Effector CD4-positive, alpha-beta T cell (primary cell): ENCODE measurements around the gene ILDR1.

ENCODE experiments used
- DNase-seq: peaks from one replicate; pipeline ENCODE4 v3.0.0-alpha.2; 2020

ILDR1 gene

DNA sequence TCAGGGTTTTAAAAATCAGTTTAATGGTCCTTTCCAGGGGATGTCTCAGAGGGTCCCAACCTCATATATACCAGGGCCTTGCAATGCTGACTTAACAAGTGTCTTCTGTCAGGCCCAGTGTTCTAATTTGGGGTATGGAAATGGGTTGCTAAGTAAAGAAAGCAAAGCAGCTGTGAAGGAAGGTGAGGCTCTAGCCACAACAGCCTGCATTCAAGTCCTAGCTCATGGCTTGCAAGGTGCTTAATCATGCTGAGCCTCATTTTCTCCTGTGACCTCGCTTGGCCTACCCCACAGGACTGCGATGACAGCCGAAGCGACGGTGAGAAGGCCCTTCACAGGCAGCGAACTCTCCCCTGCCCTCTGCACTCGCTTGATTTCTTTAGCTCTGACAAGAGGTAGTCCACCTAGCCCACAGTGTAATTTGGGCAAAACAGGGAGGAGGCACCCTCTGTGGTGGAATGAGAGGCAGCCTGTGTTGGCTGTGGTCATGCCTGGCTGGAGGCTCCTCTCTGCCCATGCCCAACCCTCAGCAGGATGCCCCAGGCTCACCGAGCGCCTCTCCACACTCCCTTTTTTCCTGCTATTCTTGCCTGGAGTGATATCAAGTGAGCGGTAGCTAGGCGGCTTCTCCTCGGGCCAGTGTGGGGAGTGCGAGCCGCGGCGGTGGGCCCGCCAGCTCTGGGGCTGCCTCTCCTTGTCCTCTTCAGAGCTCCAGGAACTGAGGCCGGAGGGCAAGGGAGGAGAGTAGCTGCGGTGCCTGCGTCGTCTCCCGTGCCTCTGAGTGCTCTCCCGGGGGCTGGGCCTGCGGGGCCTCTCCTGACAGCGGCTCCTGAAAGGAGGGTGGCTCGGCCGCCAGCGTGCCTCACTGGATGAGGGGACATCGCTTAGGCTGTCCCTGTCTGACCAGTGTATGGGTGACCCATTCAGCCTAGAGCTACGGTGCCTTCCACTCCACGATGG lies 29.2 kb downstream of the ILDR1 start:
- DNase-seq, result no peak

DNA sequence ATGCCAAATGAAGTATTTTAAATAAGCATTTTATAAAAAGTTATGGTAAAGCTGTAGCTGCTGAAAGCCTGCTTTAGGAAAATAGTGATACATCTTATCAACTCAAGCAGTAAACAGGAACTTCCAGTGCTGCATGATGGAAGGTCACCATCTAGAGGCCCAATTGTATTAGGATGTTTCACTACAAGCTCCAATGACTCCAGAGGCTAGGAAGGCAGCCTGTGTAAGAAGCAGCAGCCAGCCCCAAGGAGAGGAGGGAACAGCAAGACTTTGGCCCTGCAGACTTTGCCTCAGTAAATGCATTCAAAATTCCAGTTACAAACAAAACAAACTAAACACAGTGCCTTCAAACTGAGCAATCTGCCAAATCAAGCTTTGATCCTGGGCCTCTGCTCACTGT lies 32.1 kb downstream of the ILDR1 start:
- no peak for DNase-seq

DNA sequence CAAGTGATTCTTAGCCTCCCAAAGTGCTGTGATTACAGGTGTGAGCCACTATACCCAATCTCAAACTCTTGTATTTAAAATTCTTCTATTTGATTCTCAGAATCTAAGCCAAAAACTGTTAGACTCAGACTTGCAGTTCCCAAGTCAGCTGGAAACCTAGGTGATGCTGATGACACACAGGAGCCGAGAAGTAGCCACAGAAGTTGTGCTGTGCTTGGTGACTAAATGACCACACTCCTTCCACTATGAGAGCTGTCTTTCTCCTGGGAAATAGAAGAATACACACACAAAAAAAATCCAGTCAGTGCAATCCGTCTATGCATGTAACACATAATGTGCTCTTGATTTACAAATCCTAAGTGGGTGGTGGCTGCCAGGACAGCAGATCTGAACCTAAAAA lies 33.9 kb downstream of the ILDR1 start:
- no peak for DNase-seq

DNA sequence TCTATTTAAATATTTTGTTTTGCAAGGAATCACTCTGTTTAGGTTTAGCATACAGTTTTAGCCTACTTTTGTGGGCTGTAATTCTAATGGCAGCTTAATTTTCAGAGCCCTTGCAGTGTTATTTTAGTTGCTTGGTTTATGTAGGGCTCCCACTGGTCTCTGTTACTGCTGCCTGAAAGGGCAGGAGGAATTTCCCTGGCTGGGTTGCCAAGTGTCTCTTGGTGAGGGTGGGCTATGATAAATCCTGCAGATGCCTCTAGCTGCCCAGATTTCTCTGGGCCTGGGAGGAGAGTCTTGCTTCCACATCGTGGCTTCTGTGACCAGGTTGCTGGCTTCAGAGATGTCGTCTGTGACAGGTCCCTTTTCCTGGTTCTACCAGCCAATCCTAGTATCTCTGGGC lies 36.2 kb downstream of the ILDR1 start:
- no peak for DNase-seq

DNA sequence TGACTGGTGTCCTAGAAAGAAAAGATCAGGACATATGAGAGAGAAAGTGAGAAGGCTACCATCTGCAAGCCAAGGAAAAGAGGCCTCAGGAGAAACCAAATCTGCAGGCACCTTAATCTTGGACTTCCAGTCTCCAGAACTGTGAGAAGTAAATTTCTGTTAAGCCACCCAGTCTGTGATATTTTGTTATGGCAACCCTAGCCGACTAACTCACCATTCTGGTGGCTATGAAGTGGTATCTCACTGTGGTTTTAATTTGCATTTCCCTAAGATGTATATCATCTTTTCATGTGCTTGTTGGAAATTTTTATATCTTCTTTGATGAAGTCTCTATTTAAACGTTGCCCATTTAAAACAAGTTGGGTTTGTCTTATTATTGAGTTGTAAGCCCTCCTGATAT lies 40.6 kb downstream of the ILDR1 start:
- DNase-seq, result no peak

DNA sequence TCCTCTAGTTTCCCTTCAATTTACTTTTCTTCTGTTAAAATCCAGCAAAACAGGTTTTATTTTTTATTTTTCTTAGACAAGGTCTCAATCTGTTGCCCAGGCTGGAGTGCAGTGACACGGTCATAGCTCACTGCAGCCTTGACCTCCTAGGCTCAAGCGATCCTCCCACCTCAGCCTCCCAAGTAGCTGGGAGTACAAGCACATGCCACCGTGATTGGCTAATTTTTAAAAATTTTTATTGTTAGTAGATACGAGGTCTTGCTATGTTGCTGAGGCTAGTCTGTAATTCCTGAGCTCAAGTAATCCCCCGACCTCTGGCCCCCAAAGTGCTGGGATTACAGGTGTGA lies 41.6 kb downstream of the ILDR1 start:
- no peak for DNase-seq

DNA sequence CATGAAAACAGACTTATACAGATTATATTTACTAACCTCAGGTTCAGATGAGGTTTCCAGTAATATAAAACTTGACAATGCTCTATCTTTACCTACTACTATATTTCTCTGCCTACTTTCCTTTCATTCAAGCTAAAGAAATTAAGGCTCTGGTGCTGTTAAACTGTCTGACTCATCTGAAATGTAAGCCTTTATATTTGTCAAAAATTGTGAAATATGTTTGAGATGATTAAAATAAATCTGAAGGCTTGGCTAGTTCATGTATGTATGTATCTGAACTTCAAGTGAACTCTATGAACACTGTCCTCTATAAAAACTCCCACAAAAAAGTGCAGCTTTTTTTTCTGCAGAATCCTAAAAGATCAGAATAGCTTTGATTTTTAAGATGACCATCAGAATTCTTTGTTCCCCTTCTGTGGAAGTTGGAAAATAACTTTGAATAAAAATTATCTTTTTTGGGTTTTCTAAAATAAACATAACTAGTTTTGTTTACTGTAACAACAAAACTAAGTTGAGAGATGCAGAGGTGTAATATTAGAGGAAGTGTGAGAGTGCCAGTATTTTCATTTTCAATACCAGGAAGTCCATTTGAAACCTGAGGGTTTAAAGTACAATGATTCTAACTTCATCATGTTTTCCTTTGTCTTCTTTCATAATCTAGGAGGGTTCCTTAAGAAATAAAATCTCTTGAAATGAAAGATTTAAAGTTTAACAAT lies 42.2 kb downstream of the ILDR1 start:
- DNase-seq, result no peak

DNA sequence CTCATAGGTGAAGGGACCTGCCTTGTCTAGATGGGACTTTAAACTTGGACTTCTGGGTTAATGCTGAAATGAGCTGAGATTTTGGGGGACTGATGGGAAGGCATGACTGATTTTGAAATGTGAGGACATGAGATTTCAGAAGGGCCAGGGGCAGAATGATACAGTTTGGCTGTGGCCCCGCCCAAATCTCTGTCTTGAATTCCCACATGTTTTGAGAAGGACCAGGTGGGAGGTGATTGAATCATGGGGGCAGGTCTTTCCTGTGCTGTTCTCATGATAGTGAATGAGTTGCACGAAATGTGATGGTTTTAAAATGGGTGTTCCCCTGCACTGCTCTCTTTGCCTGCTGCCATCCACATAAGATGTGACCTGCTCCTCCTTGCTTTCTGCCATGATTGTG lies 42.8 kb downstream of the ILDR1 start:
- no peak for DNase-seq

DNA sequence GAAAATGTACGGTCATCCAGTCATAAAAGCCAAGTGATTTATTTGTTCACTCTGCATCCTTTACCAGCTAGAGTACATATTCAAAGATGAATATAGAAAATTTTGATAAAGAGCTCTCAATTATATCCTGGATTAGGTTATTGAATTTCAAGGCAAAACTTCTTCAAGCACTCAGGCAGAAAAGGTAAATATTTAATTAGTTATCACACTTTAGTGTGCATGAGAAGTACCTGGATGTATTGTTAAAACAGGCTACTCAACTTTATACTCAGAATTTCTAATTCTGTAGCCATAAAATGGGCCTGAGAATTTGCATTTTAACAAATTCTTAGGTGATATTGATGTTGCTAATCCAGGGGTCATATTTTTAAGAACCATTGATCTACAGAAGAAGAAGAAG lies 45.3 kb downstream of the ILDR1 start:
- no peak for DNase-seq

DNA sequence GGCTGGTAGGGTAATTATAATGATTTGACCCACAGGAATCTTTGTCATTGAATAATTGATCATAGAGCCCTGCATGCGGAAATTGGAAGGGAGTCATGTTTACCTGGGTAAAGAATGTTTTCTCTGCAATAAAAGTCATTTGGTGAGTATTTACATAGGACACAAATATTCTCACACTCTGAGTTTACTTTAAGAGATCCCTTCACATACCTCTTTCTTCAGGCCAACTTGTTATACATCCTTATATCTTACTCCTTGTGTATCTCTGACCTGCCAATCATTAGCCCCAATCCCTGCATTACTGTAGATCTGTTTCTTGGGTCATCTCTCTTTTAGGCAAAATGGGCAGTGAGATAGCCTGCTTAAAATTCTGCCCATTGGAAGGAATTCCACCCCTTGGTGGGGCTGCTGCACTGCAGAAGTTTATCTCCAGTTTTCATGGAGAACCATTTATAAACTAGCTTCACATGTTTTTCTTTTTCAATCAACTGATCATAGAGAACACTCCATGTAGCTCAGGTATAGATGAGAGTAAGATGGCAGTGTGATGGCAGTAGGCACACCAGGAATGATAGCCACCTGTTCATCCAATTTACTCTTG lies 46.2 kb downstream of the ILDR1 start:
- no peak for DNase-seq

DNA sequence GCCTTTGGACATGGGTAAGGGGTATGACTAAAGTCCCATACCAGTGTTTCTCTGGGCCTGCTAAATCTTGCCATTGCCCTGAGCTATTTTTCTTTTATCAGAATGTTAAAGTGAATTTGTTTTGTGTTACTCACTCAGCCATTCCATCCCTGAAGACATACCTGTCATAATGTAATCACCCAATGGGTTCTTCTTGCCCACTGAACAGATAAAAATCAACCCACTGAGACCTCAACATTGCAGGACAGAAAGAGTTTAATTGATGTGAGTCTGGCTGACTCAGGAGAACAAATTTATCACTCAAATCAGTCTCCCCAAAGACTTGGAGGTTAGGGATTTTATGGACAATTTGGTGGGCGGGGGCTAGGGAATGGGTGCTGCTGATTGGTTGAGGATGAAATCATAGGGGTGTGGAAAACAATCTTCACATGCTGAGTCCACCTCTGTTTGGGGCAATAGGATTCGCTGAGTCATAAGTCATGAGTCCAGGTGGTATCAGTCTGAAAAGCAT lies 47.4 kb downstream of the ILDR1 start:
- no peak for DNase-seq

DNA sequence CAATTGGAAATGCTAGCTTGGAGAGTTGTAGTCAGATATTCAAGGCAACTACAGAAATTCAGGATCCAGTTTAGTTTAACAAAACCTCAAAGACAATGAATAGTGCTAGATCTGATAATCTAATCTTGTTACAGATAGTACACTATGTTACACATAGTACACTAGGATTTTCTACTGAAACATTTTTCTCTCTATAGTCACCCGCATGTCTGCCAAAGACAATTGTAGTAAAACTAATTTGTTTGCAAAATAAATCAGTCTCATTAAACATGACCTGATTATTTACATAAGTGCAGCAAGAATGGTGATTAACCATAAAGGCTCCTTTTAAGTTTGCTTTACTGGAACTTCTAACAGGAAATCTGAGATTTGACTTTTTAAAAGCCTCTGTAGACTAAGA lies 52.0 kb downstream of the ILDR1 start:
- DNase-seq, result no peak

DNA sequence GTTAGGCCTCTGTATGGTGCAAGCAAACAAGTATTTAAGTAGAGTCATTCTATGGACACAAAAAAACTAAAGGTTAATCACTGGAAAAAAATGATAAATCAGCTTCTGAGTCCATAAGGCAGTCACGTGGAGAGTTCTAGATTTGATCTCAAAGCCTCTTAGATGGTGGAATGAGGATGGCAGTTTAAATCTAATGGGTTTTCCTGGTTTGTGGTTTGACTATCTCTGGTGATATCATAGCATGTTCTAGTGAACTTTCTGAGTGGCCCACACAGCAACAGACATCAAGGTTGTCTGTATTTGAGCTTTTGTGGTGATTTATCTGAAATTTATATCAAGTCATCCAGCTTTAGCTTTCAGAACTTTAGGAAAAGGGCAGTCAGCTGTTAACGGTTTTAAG lies 52.4 kb downstream of the ILDR1 start:
- no peak for DNase-seq

DNA sequence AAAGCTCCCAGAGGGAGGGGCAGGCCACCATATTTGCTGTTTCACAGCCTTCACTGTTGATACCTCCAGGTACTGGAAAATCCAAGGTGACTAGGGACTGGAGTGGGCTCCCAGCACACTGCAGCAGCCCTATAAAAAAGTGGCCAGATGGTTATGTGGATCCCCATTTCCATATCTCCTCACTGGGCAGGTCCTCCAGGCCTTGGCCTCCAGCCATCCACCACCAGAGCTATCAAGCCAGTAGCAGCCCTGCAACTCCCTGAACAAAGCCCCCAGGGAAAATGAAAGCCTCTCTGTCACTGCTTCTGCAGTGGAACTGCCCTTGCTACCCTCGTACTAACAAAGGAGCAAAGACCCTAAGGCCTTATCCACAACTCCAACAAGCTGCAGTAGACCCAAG lies 58.4 kb downstream of the ILDR1 start:
- DNase-seq, result no peak

DNA sequence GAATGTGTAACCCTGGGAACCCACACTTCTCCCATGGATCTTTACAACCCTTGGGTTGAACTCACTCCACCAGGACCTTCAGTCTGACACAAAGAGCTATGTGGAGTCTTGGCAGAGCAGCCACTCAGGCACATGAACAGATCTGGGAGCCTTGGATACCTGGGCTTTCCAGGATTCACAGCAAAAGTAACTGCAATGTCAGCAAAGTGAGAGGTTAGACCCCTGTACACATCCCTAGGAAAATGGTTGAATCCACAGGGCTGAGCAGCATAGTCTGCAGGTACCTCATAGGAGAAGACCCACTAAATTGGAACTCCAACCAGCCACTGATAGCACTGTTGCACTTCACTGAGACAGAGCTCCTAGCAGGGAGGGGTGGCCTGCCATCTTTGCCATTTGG lies 59.6 kb downstream of the ILDR1 start:
- no peak for DNase-seq

DNA sequence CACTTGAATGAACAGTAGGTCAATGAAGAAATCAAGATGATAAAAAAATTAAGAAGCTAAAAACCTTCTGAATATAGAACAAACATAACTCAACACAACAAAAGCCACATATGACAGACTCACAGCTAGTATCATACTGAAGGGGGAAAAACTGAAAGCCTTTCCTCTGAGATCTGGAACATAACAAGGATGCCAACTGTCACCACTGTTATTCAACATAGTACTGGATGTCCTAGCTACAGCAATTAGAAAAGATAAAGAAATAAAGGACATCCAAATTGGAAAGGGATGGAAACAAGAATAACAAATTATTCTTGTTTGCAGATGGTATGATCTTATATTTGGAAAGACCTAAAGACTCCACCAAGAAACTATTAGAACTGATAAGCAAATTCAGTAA lies 60.8 kb downstream of the ILDR1 start:
- no peak for DNase-seq

DNA sequence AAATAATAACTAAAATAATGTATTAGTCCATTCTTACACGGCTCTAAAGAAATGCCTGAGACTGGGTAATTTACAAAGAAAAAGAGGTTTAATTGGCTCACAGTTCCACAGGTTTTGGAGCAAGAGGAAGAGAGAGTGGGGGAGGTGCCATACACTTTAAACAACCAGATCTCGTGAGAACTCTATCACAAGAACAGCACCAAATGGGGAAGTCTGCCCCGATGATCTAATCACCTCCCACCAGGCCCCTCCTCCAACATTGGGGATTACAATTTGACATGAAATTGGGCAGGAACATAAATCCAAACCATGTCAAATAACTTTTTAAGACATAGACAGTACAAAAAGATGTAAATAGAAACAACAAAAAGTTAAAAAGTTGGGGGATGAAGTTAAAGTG lies 63.2 kb downstream of the ILDR1 start:
- no peak for DNase-seq

DNA sequence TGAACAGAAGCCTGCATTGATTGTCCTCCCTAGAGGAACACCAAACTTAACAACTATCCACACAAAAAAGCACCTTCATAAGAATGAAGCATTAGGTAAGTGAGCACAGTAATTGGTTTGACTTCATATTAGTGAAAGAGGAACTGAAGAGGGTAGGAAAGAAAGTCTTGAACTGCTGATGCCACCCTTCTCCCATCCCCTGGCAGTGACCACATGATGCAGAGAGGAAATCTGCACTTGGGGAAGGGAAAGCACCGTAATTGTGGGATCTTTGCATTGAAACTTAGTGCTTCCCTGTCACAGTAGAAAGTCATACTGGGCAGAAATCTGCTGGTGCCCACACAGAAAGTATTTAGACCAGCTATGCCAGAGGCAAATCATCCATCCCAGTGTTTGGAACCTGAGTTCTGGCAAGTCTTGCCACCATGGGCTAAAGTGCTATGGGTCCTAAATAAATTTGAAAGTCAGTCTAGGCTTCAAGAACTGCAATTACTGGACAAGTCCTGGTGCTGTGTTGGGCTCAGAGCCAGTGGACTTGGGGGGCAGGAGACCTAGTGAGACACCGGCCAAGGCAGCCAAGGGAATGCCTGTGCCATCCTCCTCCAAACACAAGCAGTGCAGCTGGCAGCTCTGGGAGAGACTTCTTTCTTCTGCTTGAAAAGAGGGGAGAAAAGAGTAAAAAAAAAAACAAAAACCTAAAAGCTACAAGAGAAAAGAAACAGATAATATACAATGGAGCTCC lies 64.2 kb downstream of the ILDR1 start:
- no peak for DNase-seq

DNA sequence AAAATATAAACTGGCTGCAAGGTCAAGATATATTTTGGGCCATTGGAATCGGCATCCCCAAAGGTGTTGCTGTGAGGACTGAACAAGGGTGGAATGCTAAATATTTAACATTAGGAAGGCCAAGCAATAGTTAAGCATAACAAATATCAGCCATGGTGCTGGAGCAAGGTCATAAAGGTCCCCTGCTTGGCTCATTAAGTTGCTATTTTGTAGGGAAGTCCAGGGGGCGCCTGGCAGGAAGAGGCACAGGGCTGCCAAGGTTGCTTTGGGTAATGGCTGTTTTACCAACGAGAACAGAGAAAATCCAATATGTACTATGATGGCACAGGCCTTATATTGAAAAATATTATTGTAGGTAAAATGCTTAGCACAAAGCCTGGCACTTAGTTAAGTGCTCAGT lies 65.7 kb downstream of the ILDR1 start:
- no peak for DNase-seq

DNA sequence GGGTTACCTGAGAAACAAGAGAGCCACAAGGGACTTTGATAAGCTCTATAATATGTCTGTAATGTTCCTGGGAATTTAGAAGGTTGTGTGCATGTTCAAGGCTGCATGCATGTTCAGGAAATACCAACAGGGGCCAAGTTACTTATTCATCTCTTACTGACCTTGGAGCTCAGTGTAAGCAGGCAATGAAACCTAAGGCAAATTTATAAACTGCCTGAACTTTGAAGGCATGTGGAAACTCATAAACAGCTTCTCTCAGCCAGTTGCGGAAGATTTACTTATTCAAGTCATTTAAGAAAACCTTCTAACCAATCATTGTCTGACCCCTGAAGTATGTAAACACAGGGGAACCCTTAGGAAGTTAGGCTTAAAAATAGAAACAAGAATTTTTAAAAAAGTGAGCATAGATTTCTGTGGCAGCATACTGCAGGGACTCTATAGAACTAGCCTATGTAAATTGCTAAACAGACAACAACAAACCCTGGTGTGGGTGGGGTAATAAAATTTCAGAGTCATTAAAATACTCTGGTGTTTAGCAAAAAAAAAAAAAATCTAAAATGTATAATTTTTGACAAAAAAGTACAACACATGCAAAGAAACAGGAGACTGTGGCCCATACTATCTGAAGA lies 70.6 kb downstream of the ILDR1 start:
- no peak for DNase-seq

DNA sequence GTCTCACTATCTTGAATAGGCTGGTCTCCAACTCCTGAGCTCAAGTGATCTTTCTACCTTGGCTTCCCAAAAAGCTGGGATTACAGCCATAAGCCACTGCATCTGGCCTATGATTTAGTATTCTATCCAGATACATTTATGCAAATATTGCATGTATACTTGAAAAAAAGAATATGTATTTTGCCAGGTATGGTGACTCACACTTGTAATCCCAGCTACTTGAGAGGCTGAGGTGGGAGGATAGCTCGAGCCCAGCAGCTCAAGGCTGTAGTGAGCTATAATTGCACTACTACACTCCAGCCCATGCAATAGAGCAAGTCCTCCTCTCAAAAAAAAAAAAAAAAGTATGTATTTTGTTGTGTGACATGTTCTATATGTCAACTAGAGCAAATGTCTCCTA lies 73.4 kb downstream of the ILDR1 start:
- no peak for DNase-seq

DNA sequence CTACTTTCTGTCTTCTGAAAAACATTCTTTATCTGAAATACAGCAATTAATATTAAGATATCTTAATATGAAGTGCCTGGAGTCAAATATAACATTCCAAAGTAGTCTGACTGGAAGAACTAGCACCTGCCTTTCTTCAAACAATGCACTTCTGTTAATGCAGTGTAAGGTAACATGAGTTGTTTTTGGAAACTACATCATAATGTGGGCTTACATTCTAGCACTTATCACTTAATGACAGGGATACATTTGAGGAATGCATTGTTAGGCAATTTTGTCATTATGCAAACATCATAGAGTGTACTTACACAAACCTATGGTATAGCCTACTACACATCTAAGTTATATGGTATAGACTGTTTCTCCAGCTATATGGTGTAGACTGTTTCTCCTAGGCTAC lies 78.6 kb downstream of the ILDR1 start:
- DNase-seq, result no peak
